GM12891 (cell line): ENCODE measurements around the gene NUBP2.

Experiments
- PAX5 ChIP-seq: IDR thresholded peaks from 2 replicates; pipeline ENCODE4 v1.6.1; 2011; ENCODE audit warnings: low read length, moderate library complexity, mild to moderate bottlenecking; ENCODE audit not compliant: insufficient read depth, severe bottlenecking
- POLR2A ChIP-seq: IDR thresholded peaks from 2 replicates; pipeline ENCODE4 v1.6.1; 2011; ENCODE audit warnings: low read depth, low read length, control low read depth
- POLR2AphosphoS5 ChIP-seq: IDR thresholded peaks from 2 replicates; pipeline ENCODE4 v1.6.1; 2011; ENCODE audit warnings: low read depth, low read length, control low read depth
- POU2F2 ChIP-seq: IDR thresholded peaks from 2 replicates; pipeline ENCODE4 v1.6.1; 2011; ENCODE audit warnings: low read depth, mild to moderate bottlenecking, control low read depth, low read length, moderate library complexity
- SPI1 ChIP-seq: IDR thresholded peaks from 2 replicates; pipeline ENCODE4 v1.6.1; 2011; ENCODE audit warnings: low read depth, low read length, control low read depth
- TAF1 ChIP-seq: IDR thresholded peaks from 2 replicates; pipeline ENCODE4 v1.6.1; 2011; ENCODE audit warnings: low read depth, low read length, control low read depth

- TF ChIP-seq POLR2A (no peak), POLR2AphosphoS5 (no peak), TAF1 (no peak), POU2F2 (no peak), SPI1 (no peak), PAX5 (no peak)
Measured at GRCh38 chr16:1810106-1810505, 27.3 kb downstream of the NUBP2 start.
